WTC11 (cell line): Measurements from ENCODE around the gene CHFR. TPM values are rescaled to one million over a fixed set of nuclear protein-coding genes. Genes with fewer than 3 reads are reported as not detected.

Experiments
- ATAC-seq: fragments of 200-7000 bp; cut with Tn5 transposase; 2 replicates; pipeline ENCODE4 v1.10.0; 2021; ENCODE audit warnings: mild to moderate bottlenecking, moderate library complexity
- CTCF ChIA-PET: fragments of 300-600 bp; sonication (Branson Sonifier 250); formaldehyde crosslinking; loops from one replicate; lab custom pipeline; 2021; ENCODE audit warnings: antibody characterized with exemption; lab: Charles Lee
- POLR2A ChIA-PET: fragments of 350-600 bp; sonication (Branson Sonifier 250); formaldehyde crosslinking; loops from one replicate; lab custom pipeline; 2021; ENCODE audit warnings: antibody characterized with exemption; lab: Charles Lee
- DNase-seq: peaks from one replicate; pipeline ENCODE4 v3.0.0; 2021; ENCODE audit warnings: low spot score
- H3K27ac Mint-ChIP-seq: 2 replicates; pipeline ENCODE4 v1.8.0; 2021; ENCODE audit warnings: mixed read lengths
- H3K27me3 Mint-ChIP-seq: 2 replicates; pipeline ENCODE4 v1.8.0; 2021; ENCODE audit warnings: low read depth, mild to moderate bottlenecking, moderate library complexity, mixed read lengths
- H3K36me3 Mint-ChIP-seq: 2 replicates; pipeline ENCODE4 v1.8.0; 2021; ENCODE audit warnings: mixed read lengths
- H3K4me1 Mint-ChIP-seq: 2 replicates; pipeline ENCODE4 v1.8.0; 2022; ENCODE audit warnings: mixed read lengths
- H3K4me3 Mint-ChIP-seq: 2 replicates; pipeline ENCODE4 v1.8.0; 2021; ENCODE audit warnings: mild to moderate bottlenecking, moderate library complexity, mixed read lengths
- H3K9me3 Mint-ChIP-seq: 2 replicates; pipeline ENCODE4 v1.8.0; 2021; ENCODE audit warnings: mixed read lengths
- CBFB ChIP-seq: sonication (generic); formaldehyde crosslinking; IDR thresholded peaks from 2 replicates; pipeline ENCODE4 v1.8.1; 2022; ENCODE audit warnings: mild to moderate bottlenecking, low read depth, missing genetic modification reagents
- CDX4 ChIP-seq: fragments of 250-450 bp; sonication (Bioruptor Pico); IDR thresholded peaks from 2 replicates; pipeline ENCODE4 v1.9.0; 2021; ENCODE audit warnings: moderate library complexity, mild to moderate bottlenecking, inconsistent platforms, borderline replicate concordance
- CREM ChIP-seq: sonication (generic); formaldehyde crosslinking; IDR thresholded peaks from 2 replicates; pipeline ENCODE4 v1.8.1; 2022; ENCODE audit warnings: mild to moderate bottlenecking, missing genetic modification reagents, moderate library complexity
- ETV6 ChIP-seq: sonication (generic); formaldehyde crosslinking; IDR thresholded peaks from 2 replicates; pipeline ENCODE4 v1.8.1; 2022; ENCODE audit warnings: mild to moderate bottlenecking, missing genetic modification reagents
- GABPB1 ChIP-seq: sonication (generic); formaldehyde crosslinking; IDR thresholded peaks from 2 replicates; pipeline ENCODE4 v1.8.1; 2023; ENCODE audit warnings: mild to moderate bottlenecking, missing genetic modification reagents
- GTF2I ChIP-seq: fragments of 250-450 bp; sonication (Bioruptor Pico); conservative IDR thresholded peaks from 2 replicates; pipeline ENCODE4 v1.4.0; 2021; ENCODE audit warnings: mild to moderate bottlenecking
- IRF2 ChIP-seq: sonication (generic); formaldehyde crosslinking; IDR thresholded peaks from 2 replicates; pipeline ENCODE4 v1.8.0; 2022; ENCODE audit warnings: low read depth, missing genetic modification reagents, borderline replicate concordance
- NFATC4 ChIP-seq: fragments of 250-450 bp; sonication (Bioruptor Pico); IDR thresholded peaks from 2 replicates; pipeline ENCODE4 v1.9.0; 2021; ENCODE audit warnings: mild to moderate bottlenecking
- OVOL2 ChIP-seq: fragments of 250-450 bp; sonication (Bioruptor Pico); IDR thresholded peaks from 2 replicates; pipeline ENCODE4 v1.9.0; 2021; ENCODE audit warnings: mild to moderate bottlenecking, borderline replicate concordance
- PRRX2 ChIP-seq: fragments of 250-450 bp; sonication (Bioruptor Pico); IDR thresholded peaks from 2 replicates; pipeline ENCODE4 v1.8.0; 2021; ENCODE audit warnings: mild to moderate bottlenecking
- RORB ChIP-seq: fragments of 250-450 bp; sonication (Bioruptor Pico); IDR thresholded peaks from 2 replicates; pipeline ENCODE4 v1.9.0; 2021; ENCODE audit warnings: mild to moderate bottlenecking
- TP53 ChIP-seq: sonication (generic); formaldehyde crosslinking; IDR thresholded peaks from 2 replicates; pipeline ENCODE4 v1.8.1; 2023; ENCODE audit warnings: mild to moderate bottlenecking, missing genetic modification reagents
- ZNF232 ChIP-seq: sonication (generic); formaldehyde crosslinking; IDR thresholded peaks from 2 replicates; pipeline ENCODE4 v1.8.0; 2022; ENCODE audit warnings: mild to moderate bottlenecking, missing genetic modification reagents
- ZNF416 ChIP-seq: fragments of 250-450 bp; sonication (Bioruptor Pico); IDR thresholded peaks from 2 replicates; pipeline ENCODE4 v1.9.0; 2021; ENCODE audit warnings: mild to moderate bottlenecking, inconsistent platforms
- ZNF425 ChIP-seq: fragments of 250-450 bp; sonication (Bioruptor Pico); conservative IDR thresholded peaks from 2 replicates; pipeline ENCODE4 v1.9.0; 2021; ENCODE audit warnings: mild to moderate bottlenecking
- ZNF671 ChIP-seq: fragments of 250-450 bp; sonication (Bioruptor Pico); IDR thresholded peaks from 2 replicates; pipeline ENCODE4 v1.8.0; 2021; ENCODE audit warnings: mild to moderate bottlenecking
- ZSCAN18 ChIP-seq: fragments of 250-450 bp; sonication (Bioruptor Pico); IDR thresholded peaks from 2 replicates; pipeline ENCODE4 v2.1.2; 2022; ENCODE audit warnings: mild to moderate bottlenecking, moderate library complexity
- total RNA-seq: library from RNA; stranded (reverse); gene quantifications from 3 replicates; pipeline ENCODE4 v1.2.3, GENCODE V29; 2021
- TF ChIP-seq, protein P1 (sequence below): sonication (generic); formaldehyde crosslinking; IDR thresholded peaks from 2 replicates; pipeline ENCODE4 v1.8.0; 2022; ENCODE audit warnings: missing genetic modification reagents
- TF ChIP-seq, protein P2 (sequence below): fragments of 250-450 bp; sonication (Bioruptor Pico); IDR thresholded peaks from 2 replicates; pipeline ENCODE4 v1.9.0; 2021; ENCODE audit warnings: mild to moderate bottlenecking

Gene CHFR
- total RNA-seq, 1 experiment from 2014 or later, result 58.7 TPM

DNA sequence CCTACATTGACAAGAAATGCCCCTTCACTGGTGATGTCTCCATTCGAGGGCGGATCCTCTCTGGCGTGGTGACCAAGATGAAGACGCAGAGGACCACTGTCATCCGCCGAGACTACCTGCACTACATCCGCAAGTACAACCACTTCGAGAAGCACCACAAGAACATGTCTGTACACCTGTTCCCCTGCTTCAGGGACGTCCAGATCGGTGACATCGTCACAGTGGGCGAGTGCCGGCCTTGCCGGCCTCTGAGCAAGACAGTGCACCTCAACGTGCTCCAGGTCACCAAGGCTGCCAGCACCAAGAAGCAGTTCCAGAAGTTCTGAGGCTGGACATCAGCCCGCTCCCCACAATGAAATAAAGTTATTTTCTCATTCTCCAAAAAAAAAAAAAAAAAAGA, 61.5 kb downstream of the CHFR start (continued):
- TF ChIP-seq, protein P1, sequence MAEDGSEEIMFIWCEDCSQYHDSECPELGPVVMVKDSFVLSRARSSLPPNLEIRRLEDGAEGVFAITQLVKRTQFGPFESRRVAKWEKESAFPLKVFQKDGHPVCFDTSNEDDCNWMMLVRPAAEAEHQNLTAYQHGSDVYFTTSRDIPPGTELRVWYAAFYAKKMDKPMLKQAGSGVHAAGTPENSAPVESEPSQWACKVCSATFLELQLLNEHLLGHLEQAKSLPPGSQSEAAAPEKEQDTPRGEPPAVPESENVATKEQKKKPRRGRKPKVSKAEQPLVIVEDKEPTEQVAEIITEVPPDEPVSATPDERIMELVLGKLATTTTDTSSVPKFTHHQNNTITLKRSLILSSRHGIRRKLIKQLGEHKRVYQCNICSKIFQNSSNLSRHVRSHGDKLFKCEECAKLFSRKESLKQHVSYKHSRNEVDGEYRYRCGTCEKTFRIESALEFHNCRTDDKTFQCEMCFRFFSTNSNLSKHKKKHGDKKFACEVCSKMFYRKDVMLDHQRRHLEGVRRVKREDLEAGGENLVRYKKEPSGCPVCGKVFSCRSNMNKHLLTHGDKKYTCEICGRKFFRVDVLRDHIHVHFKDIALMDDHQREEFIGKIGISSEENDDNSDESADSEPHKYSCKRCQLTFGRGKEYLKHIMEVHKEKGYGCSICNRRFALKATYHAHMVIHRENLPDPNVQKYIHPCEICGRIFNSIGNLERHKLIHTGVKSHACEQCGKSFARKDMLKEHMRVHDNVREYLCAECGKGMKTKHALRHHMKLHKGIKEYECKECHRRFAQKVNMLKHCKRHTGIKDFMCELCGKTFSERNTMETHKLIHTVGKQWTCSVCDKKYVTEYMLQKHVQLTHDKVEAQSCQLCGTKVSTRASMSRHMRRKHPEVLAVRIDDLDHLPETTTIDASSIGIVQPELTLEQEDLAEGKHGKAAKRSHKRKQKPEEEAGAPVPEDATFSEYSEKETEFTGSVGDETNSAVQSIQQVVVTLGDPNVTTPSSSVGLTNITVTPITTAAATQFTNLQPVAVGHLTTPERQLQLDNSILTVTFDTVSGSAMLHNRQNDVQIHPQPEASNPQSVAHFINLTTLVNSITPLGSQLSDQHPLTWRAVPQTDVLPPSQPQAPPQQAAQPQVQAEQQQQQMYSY (CRISPR knock-in tag), result no peak
- TF ChIP-seq, all 79 proteins: peak for 0

GRCh38 chr12:132825089-132825488, 62.3 kb downstream of the CHFR start:
- TF ChIP-seq TP53 (CRISPR knock-in tag), result no peak
- no peak for TF ChIP-seq ZNF671 (CRISPR knock-in tag)
- no peak for TF ChIP-seq ZSCAN18
- no peak for TF ChIP-seq GABPB1 (CRISPR knock-in tag)
- TF ChIP-seq, protein P2, sequence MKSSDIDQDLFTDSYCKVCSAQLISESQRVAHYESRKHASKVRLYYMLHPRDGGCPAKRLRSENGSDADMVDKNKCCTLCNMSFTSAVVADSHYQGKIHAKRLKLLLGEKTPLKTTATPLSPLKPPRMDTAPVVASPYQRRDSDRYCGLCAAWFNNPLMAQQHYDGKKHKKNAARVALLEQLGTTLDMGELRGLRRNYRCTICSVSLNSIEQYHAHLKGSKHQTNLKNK (CRISPR knock-in tag), result no peak
- no peak for TF ChIP-seq ZNF425 (CRISPR knock-in tag)
- TF ChIP-seq CDX4 (CRISPR knock-in tag), result no peak
- no peak for TF ChIP-seq OVOL2 (CRISPR knock-in tag)
- TF ChIP-seq CREM (CRISPR knock-in tag), result no peak
- no peak for TF ChIP-seq CBFB (CRISPR knock-in tag)
- TF ChIP-seq ZNF416, result no peak
- no peak for TF ChIP-seq RORB (CRISPR knock-in tag)
- TF ChIP-seq NFATC4 (CRISPR knock-in tag), result no peak
- TF ChIP-seq, all 79 proteins: peak for 0
- ChIA-PET POLR2A (no interaction called here), CTCF (no interaction called here)
- Mint-ChIP-seq H3K36me3 (peaks cover 28% of the 10 kb centered on the region), H3K27ac (no peak overlapping the region), H3K4me3 (no peak overlapping the region), H3K9me3 (no peaks in the 10 kb centered on the region), H3K4me1 (peaks cover 14% of the 10 kb centered on the region), H3K27me3 (no peaks in the 10 kb centered on the region)
- ATAC-seq, result no peak
- no peak for DNase-seq

GRCh38 chr12:132824053-132824452, 63.4 kb downstream of the CHFR start:
- Mint-ChIP-seq H3K27ac (no peak overlapping the region), H3K4me1 (peaks cover 8% of the 10 kb centered on the region), H3K27me3 (no peaks in the 10 kb centered on the region), H3K9me3 (no peaks in the 10 kb centered on the region), H3K4me3 (no peak overlapping the region), H3K36me3 (peaks cover 31% of the 10 kb centered on the region)
- POLR2A ChIA-PET, result no interaction called here
- DNase-seq (no peak), ATAC-seq (no peak)
- CTCF ChIA-PET, result no interaction called here
- no peak for TF ChIP-seq IRF2 (CRISPR knock-in tag)
- no peak for TF ChIP-seq GTF2I (CRISPR knock-in tag)
- no peak for TF ChIP-seq CDX4 (CRISPR knock-in tag)
- no peak for TF ChIP-seq ETV6 (CRISPR knock-in tag)
- TF ChIP-seq PRRX2 (CRISPR knock-in tag), result no peak
- no peak for TF ChIP-seq ZNF232 (CRISPR knock-in tag)
- TF ChIP-seq ZNF425 (CRISPR knock-in tag), result no peak
